DMS79 (cell line): Measurements from ENCODE around the gene AOAH.
"Not testable (repeated sequence)": the region's sequence is repeated elsewhere in the genome, so short reads cannot be mapped to it uniquely, and the experiment has no call there.

Experiments
- DNase-seq: peaks from one replicate; lab custom pipeline; 2025; lab: John Stamatoyannopoulos, UW

The AOAH gene

DNA sequence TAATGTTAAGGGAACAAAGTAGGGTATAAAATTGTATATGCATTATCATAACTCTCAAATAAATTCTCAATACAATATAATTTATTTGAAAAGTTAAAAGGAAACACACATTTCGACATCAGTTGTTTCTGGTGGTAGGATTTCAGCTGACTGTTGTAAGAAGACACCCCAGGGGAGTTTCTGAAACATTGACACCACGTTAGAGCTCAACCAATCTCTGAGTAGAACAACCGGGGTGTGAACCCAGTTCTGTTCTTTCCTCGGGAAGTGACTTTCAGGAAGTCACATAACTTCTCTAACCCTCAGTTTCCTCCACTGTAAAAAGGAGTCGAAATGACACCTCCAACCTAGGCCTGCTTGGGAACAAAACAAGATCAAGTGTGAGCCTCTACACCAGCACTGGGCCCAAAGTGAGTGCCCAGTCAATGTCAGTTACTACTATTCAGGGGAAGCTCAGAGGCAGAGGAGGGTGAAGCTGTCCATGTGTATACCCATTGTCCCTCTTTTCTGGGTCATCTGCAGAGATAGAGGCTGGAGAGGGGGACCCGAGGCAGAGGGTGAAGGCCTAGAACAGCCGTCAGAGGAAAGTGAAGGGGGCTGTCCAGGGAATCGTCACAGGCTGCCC is 67.1 kb downstream of the AOAH start:
- DNase-seq, result no peak

DNA sequence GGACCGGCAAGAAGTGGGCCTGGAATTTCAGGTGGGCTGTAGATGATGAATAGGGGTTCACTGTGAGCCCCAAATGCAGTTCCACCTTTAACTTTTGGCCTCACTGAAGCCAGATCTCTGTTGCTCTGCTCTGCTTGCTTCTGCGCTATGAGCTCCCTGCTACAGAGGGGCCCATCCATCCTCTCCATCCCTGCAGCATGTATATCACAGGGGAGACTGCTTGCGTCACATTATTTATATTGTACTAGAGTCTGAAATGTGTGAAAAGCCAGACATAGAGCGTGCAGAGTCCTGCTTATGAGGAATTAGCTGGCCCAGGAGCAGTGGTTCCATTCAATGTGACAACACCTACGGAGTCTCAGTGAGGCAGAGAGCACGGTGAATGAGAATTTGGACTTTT is 69.9 kb downstream of the AOAH start:
- no peak for DNase-seq

DNA sequence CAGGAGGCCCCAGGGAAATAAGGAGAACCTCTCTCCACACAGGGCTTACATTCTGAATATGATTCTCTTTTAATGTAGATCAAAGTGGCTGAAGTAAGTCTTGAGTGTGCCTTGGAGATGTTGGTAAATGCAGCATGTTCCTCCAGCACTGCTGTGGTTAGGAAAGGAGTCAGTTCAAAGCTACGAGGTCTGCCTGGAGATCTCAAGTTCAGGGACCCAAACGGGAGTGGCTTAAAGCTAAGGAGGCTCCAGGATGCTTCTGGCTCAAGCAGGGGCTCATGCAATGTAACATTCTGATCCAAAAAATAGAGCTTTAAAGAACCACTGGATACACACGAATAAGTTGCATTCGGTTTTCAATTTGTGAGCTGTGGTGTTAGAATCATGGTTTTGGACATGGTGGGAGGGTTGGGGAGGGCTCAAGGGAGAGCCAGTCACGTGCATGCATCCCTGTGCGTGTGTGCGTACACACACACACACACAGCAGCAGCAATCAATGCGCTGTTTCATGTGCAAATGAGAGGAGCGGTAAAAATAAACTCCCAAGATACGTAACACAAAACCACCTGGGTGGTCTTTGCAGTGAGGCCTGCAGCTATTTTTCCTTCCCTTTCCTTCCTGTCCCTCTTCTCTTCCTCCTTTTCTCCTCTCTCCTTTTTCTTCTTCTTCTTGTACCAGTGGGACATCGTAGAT is 70.5 kb downstream of the AOAH start:
- DNase-seq, result no peak

DNA sequence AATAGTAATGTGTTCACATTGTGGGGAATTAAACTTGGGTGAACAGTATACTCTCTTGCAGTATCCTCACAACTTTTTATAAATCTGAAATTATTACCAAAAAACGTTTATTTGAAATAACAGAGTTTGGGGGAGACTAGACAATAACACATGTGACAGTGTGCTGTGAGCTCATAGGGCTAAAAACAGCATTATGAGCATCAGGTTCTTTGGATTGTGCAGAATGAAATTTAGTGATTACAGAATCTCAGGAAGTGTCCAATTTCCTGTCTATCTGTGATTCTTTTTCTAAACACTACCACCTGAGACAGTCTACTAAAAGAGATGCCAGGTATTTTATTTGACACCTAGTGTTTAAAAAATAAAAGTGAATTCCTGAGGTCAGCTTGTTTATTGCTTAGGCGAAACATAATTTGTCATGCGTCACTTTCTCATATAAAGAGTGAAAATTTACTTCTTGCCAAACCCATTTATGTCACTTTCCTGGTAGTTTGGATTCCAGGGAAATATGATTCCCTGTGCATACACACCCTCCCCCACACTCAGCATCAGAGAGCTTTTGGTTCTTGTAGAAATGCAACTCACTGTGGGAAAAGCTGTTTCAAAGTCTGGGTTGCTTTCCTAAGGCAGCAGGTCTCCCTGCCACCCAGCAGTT is 71.2 kb downstream of the AOAH start:
- no peak for DNase-seq

DNA sequence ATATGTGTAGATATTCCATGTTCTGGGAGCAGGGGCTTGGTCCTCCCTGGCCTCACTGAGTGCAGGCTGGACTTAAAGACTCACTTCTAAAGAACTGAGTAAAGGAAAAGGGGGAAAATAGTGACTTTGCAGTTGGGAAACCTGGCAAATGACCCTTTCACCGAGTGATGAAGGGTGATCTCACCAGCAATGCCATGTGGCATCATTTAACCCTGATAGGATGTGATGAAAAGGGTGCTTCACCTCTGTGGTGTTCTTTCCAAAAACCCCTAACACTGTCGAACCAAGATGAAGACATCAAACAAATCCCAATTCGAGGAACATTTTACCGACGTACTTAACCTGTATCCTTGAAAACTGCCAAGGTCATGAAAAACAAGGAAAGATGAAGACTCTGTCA is 71.9 kb downstream of the AOAH start:
- no peak for DNase-seq

DNA sequence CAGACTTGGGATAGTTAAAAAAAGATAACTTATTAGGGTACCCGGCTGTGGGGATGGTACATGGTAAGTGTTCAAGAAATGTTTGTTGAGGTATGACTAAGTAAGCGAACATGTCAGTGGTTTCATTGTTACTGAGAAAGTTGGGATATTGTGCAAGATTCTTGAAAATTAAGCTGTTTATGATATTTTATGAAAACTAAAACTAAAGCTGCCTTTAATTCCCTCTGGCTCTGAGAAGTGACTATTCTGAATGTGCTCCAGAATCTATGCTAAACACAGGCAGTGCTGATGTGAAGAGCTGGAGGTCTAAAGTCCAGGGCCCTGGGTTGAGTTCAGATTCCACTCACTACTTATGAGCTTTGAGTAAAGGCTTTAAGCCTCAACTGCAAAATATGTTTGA is 72.9 kb downstream of the AOAH start:
- no peak for DNase-seq

DNA sequence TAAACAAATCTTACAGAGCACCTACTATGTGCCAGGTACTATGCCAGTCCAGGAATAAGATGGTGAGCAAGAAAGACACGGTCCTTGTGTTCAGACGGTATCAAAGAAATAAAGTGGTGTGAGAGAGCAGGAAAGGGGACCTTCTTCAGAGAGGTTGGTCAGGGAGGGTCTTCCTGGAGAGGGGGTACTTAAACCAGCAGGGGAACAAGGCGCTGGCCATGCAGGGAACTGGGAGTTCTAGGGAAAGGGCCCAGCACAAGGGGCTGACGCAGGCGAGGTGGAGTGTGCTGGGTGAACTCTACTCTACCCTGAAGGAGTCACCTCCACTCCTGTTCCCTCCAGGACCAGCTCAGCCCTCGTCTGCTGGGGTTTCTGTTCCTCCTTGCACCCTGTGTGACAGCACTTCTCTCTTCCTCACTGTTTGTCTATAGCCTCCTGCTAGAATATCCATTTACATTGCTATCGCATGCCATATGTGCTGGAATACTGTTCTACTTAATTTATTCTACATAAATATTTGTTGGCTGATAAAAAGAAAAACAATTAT is 73.5 kb downstream of the AOAH start:
- DNase-seq, result no peak

DNA sequence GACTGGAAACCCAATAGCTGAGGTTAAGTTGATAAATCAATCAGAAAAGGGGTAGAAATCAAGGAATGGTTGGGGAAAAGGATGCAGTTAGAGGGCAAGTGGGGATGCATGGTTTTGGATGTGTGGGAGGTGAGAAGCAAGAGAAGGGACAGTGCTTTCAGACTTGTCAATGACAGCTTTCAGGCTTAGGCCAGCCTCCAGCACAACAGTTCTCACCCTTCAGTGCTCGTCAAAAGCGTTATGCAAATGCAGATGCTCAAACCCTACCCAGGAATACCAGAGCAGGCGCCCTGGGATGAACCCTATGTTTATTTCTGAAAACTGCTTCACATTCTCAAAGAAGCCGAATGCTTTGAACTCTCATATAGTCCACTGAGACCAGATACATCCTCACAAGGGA is 74.0 kb downstream of the AOAH start:
- DNase-seq, result no peak

DNA sequence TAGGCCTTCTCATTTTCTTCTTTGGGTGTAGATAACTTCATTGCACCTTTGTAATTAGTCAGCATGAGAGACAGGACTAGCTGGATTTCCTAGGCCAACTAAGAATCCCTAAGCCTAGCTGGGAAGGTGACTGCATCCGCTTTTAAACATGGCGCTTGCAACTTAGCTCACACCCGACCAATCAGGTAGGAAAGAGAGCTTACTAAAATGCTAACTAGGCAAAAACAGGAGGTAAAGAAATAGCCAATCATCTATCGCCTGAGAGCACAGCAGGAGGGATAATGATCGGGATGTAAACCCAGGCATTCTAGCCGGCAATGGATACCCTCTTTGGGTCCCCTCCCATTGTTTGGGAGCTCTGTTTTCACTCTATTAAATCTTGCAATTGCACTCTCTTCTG is 75.0 kb downstream of the AOAH start:
- DNase-seq, result not testable (repeated sequence)

DNA sequence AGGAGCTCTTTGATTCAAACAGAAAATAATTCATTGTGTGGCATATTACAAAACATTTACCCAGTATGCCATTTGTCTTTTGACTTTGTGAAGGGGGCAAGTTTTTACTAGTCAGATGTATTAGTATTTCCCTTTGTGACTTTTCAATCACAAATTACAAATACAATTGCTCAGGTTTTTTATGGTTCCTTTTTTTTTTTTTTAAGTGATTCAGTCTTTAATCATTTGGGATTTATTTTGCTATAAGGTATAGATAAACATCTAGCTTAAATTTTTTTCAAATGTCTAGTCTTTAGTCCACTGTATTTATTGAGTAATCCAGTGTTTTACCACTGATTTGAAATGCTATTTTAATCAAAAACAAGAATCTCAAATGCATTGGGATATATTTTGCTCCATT is 75.9 kb downstream of the AOAH start:
- no peak for DNase-seq

DNA sequence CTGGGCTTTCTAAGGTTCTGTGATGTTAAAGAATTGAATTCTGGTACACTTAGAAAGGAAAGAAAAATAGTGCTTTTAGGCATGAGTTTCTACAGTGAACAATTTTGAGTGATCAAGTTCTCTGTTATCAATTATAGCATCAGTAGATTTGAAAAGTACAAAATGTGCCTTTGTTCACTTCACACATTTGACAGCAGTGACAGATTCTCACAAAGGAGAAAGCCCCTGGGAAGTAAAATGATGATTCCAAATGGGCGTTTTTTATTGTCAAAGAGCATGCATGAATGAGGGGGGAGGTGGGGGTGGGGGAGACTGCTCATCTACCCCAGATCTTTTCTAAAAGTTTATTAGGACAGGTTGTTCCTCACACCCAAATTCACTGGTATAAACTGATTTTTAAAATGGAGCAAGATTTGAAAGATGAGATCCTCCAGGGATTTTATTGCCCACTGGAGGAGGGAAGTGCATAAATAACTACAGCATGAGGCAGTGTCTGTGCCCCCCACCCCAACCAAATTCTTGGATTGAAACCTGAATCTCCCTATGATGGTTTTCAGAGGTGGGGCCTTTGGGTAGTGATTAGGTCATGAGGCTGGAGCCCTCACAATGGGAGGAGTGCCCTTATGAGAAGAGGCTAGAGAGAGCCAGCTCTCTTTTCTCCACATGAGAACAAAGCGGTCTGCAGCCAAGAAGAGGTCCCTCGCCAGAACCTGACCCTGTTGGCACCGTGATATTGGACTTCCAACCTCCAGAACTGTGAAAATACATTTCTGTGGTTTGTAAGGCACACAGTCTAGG is 79.5 kb downstream of the AOAH start:
- no peak for DNase-seq

DNA sequence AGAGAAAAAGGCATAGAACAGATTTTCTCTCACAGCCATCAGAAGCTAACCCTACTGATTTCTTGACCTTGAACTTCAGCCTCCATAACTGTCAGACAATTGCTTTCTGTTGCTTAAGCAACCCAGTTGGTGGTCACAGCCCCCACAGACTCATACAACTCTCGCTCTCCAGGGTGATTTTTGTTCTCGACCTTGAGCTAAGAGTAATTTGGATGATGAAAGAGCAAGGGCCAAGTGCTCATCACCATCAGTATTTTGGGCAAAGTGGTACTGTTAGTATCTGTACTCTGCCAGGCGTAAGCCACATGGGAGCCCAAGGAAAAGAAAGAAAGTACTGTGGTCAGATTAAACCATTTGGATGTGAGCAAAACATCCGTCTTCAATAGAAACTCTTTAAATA is 81.9 kb downstream of the AOAH start:
- DNase-seq, result no peak

DNA sequence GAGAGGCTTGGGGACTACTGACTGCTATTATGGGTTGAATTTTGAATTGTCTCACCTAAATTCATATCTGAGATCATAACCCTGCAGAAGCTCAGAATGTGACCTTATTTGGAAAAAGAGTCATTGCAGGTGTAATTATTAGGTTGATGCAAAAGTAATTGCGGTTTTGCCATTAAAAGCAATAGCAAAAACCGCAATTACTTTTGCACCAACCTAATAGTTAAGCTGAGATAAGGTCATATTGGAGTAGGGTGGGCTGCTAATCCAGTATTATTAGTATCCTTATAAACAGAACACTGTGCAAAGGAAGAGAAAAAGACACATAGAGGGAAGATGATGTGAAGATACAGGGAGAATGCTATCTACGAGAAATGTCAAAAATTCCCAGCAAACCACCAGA is 82.3 kb downstream of the AOAH start:
- no peak for DNase-seq

DNA sequence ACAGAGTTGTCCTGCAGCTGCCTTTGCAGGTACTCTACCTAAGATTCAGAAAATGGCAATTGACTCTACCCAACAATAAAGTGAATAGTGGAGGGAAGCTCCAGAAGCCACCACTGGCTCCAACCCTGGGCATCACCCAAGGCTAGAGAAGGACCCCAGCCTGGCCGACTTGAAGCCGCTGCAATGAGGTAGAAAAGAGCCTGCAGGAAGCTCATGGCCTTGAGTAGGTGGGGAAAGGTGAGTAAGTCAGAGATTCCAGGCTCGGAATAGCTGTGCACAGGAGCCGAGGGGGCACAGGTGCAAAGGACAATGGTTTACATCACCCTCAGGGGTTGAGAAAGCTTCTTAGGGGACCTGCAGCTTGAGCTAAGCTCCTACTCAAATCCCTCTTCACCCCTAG is 83.6 kb downstream of the AOAH start:
- no peak for DNase-seq

DNA sequence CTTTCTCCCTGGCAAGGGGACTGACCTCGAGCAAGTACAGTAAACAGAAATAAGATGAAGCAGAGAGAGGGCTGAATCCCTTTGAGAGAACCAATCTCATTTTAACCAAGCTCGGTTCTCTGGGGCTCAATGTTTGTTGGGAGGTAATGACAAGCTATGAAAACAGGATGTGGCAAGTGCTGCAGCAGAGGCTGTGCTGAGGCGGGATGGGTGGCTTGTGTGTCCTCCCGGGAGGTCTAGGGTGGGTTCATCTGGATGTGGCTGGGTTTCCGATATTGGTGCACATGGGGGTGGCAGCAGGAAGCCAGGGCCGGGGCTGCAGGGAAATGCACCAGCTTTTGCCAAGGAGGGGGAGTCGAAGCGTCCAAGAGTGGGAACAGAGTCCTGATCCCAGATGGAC is 84.5 kb downstream of the AOAH start:
- no peak for DNase-seq

DNA sequence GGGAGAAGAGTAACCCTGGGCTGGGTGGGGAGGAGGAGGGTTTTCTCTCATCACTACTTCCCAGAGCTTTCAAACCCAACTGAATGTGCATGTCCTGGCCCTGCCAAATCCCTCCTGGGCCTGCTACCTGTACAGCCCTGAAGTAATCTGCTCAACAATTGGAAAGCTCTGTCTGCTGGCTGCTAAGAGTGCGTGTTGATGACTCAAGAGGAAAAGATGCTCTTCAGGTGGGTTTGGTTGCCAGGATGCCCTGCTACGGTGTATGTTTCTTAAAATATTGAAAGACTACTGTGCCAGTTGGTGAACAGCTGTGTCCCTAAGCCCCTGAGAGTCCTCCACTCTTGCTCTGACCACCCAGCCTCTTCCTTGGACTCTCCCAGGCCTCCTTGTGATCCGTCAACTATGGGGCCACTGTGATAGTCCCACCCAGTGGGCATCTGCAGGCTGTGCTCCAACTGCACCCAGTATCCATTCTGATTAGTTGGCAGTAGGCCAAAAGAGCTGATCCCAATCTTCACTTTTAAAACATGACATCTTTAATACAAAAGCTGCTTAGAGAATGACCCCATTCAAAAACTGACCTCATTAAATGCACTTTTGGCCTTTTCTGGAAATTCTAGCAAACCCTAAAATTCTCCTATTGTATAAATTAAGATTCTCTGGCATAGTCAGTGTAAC is 85.6 kb downstream of the AOAH start:
- peak; percentile 31 for DNase-seq

DNA sequence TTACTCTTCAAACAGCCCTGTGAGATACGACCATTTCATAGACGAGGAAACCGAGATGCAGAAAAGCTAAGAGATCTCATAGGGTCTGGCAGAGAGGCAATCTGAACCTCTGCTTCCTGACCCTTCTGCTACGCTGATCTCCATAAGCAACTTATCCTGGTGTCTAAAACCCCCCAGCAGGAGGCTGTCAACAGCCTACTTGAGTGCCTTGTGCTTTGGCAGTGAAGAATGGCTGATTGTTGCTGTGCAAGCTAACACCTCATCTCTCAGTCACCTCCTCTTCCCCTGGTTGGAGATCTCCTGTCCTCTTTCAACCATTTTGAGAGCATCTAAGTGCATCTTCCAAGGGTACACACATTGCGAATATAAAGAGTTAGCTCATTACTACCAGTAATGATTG is 86.2 kb downstream of the AOAH start:
- no peak for DNase-seq

DNA sequence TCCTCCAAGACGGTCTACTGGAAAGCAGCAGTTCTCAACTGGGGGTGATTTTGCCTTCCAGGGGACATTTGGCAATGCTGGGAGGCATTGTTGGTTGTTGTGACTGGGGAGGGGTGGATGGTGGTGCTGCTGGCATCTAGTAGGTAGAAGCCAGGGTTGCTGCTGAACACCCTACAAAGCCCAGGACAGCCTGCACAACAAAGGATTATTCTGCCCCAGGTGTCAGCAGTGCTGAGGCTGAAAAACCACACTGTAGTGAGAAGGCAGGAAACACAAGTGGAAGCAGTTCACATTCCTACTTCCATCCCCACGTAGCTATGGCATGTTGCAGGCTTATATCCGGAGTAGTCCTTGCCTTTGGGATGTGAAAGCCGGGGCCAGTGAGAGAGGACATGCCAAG is 86.9 kb downstream of the AOAH start:
- no peak for DNase-seq

DNA sequence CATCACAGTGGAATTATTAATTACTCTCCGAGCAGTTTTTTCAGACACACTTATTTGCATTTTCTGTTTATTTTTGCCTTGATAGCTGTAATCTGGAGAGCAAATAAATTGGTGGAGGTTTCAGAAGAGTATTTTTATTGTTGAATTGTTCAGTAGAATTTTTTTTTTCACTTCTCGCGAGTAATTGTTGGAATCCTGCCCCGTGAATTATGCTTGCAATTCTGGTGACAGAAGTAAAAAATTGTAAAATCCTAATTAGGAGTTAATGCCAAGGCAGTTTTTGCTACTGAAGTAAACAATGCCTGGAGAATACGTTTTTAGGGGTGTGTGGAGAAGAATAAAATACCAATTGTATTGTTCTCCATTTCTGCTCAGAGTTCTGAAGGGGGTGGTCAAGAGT is 88.2 kb downstream of the AOAH start:
- no peak for DNase-seq

DNA sequence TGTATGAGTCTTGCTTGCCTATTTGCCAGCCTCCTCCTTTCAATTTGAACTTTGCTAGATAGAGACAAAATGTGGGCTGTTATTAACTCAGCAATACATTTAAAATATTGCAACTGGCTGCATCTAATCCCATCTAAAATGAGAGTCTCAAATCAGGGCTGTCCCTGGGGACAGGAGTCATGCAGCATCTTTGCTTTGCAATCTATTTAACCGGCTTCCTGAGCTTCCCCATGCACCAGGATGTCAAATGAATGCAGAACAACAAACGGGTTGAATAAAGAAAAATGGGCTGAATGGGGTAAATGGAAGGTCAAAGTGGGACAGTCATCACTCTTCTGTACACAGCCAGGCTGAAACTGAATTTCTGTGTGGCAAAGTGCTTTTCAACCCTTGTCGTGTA is 89.2 kb downstream of the AOAH start:
- no peak for DNase-seq

DNA sequence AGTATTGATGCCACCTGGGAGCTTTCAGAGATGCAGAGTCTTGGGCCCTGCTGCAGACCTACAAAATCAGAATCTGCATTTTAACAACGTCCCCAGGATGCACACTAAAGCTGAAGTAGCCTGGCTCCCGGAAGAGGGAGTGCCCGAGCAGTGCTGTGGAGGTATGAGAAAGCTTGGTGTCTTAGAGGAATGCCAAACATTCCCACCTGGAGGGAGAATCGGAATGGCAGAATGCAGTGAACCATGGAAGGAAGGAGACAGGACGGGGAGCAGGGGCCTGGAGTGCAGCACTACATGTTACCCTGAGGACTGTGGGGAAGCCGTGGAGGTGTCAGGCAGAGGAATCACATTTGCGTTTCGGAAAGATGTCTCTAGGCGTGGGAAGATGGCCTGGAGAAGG is 90.9 kb downstream of the AOAH start:
- DNase-seq, result no peak

DNA sequence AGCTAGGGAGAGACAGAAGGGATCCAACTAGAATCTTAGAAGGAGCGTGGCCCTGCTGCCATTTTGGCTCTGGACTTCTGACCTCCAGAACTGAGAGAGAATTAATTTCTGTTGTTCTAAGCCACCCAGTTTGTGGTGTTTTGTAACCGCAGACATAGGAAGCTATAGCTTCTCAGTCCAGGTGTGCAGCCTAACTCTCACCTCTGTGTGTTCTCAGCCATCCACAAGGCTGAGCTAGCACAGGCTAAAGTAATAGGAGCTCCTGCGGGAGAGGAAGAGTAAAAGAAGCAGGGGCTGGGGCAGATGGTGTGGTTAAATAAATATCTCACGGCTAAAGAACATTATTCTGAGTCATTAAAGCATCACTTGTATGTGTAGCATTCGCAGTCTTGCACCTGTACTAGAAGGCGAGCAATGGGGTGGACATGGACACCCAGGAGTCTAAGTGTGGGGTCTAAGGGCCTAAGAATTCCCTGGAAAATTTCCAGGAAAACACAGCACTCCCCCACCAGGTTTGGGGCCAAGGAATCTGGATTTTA is 94.1 kb downstream of the AOAH start:
- no peak for DNase-seq
